ENCODE data around the gene HNF4A.

HNF4A gene

GRCh38 chr20:44404204-44405181 is 49.0 kb downstream of the HNF4A start:
- in situ Hi-C loops (cut with MboI; ENCODE audit: low sequenced_read_pairs) = no loop called here

GRCh38 chr20:44405257-44405656 is 49.8 kb downstream of the HNF4A start:
- in situ Hi-C loops (cut with MboI; ENCODE audit: low sequenced_read_pairs) = no loop called here

- in situ Hi-C loops (cut with MboI; ENCODE audit: low sequenced_read_pairs) = no loop called here
These were observed 50.5 kb downstream of the HNF4A start for GRCh38 chr20:44405785-44406571.

GRCh38 chr20:44406572-44407137 is 51.2 kb downstream of the HNF4A start:
- in situ Hi-C loops (cut with MboI; ENCODE audit: low sequenced_read_pairs) = no loop called here

GRCh38 chr20:44407402-44408184 is 52.1 kb downstream of the HNF4A start:
- in situ Hi-C loops (cut with MboI; ENCODE audit: low sequenced_read_pairs) = no loop called here

GRCh38 chr20:44409132-44409600 is 53.7 kb downstream of the HNF4A start:
- in situ Hi-C loops (cut with MboI; ENCODE audit: low sequenced_read_pairs) = no loop called here

- in situ Hi-C loops (cut with MboI; ENCODE audit: low sequenced_read_pairs) = no loop called here
These were observed 55.1 kb downstream of the HNF4A start for GRCh38 chr20:44410583-44411019.

GRCh38 chr20:44411020-44411756 is 55.7 kb downstream of the HNF4A start:
- in situ Hi-C loops (cut with MboI; ENCODE audit: low sequenced_read_pairs) = no loop called here

GRCh38 chr20:44411757-44412401 is 56.4 kb downstream of the HNF4A start:
- in situ Hi-C loops (cut with MboI; ENCODE audit: low sequenced_read_pairs) = no loop called here

- in situ Hi-C loops (cut with MboI; ENCODE audit: low sequenced_read_pairs) = no loop called here
These were observed 57.1 kb downstream of the HNF4A start for GRCh38 chr20:44412402-44413144.

GRCh38 chr20:44413575-44414345 is 58.3 kb downstream of the HNF4A start:
- in situ Hi-C loops (cut with MboI; ENCODE audit: low sequenced_read_pairs) = no loop called here

- in situ Hi-C loops (cut with MboI; ENCODE audit: low sequenced_read_pairs) = no loop called here
These were observed 58.8 kb downstream of the HNF4A start for GRCh38 chr20:44414346-44414714.

GRCh38 chr20:44414808-44415207 is 59.3 kb downstream of the HNF4A start:
- in situ Hi-C loops (cut with MboI; ENCODE audit: low sequenced_read_pairs) = no loop called here

GRCh38 chr20:44415833-44416715 is 60.6 kb downstream of the HNF4A start:
- in situ Hi-C loops (cut with MboI; ENCODE audit: low sequenced_read_pairs) = no loop called here

GRCh38 chr20:44418069-44418905 is 62.8 kb downstream of the HNF4A start:
- in situ Hi-C loops (cut with MboI; ENCODE audit: low sequenced_read_pairs) = no loop called here
